Activated T-cell treated with anti-CD3 and anti-CD28 coated beads for 4 hours (primary cell): ENCODE measurements around the gene NPHP3.
"Not testable (repeated sequence)": the region's sequence is repeated elsewhere in the genome, so short reads cannot be mapped to it uniquely, and the experiment has no call there.

ENCODE experiments used
- DNase-seq: peaks from one replicate; pipeline ENCODE4 v3.0.0-alpha.2; 2020

Gene NPHP3, protein sequence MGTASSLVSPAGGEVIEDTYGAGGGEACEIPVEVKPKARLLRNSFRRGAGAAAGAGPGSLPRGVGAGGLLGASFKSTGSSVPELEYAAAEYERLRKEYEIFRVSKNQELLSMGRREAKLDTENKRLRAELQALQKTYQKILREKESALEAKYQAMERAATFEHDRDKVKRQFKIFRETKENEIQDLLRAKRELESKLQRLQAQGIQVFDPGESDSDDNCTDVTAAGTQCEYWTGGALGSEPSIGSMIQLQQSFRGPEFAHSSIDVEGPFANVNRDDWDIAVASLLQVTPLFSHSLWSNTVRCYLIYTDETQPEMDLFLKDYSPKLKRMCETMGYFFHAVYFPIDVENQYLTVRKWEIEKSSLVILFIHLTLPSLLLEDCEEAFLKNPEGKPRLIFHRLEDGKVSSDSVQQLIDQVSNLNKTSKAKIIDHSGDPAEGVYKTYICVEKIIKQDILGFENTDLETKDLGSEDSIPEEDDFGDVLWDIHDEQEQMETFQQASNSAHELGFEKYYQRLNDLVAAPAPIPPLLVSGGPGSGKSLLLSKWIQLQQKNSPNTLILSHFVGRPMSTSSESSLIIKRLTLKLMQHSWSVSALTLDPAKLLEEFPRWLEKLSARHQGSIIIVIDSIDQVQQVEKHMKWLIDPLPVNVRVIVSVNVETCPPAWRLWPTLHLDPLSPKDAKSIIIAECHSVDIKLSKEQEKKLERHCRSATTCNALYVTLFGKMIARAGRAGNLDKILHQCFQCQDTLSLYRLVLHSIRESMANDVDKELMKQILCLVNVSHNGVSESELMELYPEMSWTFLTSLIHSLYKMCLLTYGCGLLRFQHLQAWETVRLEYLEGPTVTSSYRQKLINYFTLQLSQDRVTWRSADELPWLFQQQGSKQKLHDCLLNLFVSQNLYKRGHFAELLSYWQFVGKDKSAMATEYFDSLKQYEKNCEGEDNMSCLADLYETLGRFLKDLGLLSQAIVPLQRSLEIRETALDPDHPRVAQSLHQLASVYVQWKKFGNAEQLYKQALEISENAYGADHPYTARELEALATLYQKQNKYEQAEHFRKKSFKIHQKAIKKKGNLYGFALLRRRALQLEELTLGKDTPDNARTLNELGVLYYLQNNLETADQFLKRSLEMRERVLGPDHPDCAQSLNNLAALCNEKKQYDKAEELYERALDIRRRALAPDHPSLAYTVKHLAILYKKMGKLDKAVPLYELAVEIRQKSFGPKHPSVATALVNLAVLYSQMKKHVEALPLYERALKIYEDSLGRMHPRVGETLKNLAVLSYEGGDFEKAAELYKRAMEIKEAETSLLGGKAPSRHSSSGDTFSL (N-terminal part only)

DNA sequence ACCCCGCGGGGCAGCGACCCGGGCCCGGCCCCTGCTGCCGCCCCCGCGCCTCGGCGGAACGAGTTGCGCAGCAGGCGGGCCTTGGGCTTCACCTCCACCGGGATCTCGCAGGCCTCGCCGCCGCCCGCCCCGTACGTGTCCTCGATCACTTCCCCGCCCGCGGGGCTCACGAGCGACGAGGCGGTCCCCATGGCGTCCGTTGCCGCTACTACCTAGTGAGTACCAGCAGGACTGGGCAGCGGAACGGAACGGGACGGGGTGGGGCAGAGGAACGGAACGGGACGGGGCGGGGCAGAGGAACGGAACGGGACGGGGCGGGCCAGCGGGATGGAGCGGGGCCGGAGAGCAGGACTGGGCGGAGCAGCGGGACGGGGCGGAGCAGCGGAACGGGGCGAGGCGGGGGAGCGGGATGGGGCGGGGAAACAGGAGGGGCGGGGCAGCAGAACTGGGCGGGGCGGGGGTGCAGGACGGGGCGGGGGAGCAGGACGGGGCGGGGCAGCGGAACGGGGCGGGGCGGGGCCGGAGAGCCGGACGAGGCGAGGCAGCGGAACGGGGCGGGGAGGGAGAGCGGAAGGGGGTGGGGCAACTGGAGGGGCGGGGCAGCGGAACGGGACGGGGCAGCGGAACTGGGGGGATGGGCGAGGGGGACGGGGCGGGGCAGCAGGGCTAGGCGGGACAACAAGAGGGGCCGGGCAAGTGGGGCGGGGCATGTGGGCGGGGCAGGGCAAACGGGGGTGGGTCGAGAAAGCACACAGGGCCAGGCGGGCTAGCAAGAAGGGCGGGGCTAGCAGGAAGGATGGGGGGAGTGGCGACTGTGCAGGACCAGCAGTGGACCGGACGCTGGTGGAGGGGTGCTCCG is at the start of gene NPHP3:
NPHP3 (minus strand) TSS at position 245 of the 859 bp plus-strand sequence; CDS start at position 191, 54 bp downstream.
- DNase-seq, result peak; percentile 98

DNA sequence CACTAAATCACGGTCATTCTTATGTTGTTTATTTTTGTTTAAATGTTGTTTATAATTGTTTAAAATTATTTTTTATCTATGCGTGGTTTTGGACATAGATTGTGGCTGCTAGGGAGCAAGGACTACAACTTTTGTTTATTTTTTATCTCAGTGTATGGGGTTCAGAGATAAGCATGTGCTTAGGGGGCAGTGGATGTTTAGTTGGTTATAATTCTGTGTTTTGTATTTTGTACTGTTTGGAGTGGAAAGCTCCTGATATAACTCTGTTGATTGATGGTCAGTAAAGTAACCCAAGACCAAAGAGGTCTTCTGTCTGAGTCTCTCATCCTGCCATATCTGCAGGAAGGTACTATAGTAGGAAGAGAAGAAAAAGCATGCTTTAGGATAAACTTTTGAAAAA is 36.5 kb upstream of the NPHP3 start:
- DNase-seq, result no peak

GRCh38 chr3:132756108-132756650 is 34.0 kb upstream of the NPHP3 start:
- no peak for DNase-seq

GRCh38 chr3:132753946-132754345 is 31.7 kb upstream of the NPHP3 start:
- no peak for DNase-seq

DNA sequence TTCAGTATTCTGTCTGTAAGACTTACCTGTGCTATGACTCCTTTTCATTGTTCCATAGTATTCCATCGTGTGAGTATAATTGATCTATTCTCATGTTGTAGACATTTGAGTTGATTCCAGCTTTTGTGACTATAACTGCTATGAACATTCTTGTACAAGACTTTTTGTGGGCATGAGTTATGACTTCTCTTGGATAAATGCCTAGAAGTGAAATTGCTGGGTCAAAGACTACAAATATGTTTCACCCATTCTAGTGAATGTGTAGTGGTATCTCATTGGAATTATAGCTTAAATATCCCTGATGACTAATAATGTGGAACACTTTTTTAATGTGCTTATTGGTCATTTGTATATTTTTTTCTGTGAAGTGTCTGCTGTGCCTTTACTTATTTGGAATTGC is 27.6 kb upstream of the NPHP3 start:
- DNase-seq, result no peak

GRCh38 chr3:132746720-132747119 is 24.5 kb upstream of the NPHP3 start:
- DNase-seq, result not testable (repeated sequence)

DNA sequence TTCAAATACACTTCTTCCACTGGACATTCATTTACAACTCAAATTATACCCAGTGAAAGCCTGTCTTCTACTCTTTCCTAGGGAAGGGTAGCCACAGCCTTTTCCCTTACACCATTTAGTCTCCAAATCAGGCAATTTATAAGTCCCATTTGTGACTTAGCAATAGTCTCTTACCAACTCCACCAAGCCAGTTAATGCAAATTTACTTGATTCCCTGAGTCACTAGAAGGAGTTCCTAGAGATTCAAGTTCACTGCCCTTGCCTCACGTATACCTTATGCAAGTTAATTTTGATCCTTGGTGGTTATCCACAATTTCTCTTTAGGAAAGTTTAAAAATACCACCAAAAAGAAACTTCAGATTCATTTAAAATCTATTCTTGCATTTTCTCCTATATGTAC is 16.1 kb upstream of the NPHP3 start:
- DNase-seq, result no peak

- no peak for DNase-seq
Observed at GRCh38 chr3:132735589-132735988, 13.4 kb upstream of the NPHP3 start.

DNA sequence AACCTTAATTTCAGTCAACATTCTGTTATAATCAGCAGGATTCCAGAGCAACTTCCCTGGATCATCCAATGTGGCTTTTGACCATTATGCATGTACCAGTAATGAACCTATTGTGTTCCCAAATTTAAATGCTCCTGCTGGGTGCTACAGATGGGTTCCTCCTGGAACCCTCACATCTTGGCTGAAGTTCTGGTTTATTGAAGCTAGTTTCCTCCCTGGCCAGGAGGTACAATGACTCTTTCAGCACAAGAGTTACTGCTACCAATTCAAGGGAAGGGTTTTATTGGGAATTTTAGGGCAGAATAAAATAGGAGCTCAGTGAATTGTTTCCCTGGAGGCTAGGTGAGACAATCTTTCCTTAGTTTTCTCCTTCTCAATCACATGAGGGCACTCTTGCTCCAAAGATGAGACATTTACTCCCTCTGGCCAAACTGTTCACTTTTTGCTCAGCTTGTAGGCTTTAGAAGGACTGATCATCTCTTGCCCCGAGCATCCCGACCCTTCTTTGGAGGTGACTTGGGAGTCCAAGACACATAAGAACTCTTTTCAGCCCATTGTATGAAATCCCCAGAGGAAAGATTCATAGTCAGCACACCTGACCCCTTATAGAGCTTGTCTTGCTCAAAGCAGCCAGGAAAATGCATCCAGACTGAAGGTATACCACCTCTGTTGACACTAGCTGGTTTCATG is 8.8 kb upstream of the NPHP3 start:
- no peak for DNase-seq

DNA sequence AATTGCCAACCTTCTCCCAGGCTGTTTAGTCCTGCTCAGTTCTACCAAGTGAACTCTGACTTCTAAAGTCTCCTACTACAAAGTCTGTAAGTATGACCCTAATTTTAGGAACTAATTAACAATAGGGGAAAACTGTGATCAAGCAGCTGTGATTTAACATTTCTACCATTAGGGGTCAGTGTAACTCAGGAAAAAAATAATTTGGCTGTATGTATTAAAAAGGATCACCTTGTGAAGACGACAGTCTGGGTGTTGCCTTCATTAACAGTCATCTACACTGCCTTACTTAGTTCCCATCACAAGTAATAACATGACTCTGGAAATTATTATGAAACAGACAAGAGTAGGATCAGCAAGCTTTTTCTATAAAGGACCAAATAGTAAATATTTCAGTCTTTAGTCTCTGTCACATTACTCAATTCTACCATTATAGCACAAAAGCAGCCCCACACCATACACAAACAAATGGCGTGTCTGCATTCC is 4.2 kb upstream of the NPHP3 start:
- DNase-seq, result no peak

GRCh38 chr3:132723024-132723950 is 1.1 kb upstream of the NPHP3 start:
- DNase-seq, result no peak

GRCh38 chr3:132721479-132722164 is 587 bp downstream of the NPHP3 start:
- peak; percentile 13 for DNase-seq

GRCh38 chr3:132720228-132720627 is 2.0 kb downstream of the NPHP3 start:
- DNase-seq, result no peak

DNA sequence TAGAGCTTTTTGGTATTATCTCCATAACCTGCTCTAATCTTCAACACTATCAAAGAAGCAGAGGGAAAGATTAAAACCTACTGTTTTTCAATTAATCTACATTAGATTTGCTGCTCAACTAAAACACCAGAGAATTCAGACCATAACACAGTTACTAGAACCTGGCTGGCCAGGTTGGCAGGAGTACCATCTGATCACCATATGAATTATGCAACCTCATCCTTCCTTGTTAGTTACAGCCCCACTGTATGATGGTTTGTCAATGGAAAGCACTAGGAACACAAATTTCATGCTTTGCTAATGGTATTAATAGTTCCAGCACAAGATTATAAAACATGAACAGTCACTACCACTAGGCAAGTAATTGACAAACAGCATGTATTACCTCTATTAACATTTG is 5.8 kb downstream of the NPHP3 start:
- no peak for DNase-seq

DNA sequence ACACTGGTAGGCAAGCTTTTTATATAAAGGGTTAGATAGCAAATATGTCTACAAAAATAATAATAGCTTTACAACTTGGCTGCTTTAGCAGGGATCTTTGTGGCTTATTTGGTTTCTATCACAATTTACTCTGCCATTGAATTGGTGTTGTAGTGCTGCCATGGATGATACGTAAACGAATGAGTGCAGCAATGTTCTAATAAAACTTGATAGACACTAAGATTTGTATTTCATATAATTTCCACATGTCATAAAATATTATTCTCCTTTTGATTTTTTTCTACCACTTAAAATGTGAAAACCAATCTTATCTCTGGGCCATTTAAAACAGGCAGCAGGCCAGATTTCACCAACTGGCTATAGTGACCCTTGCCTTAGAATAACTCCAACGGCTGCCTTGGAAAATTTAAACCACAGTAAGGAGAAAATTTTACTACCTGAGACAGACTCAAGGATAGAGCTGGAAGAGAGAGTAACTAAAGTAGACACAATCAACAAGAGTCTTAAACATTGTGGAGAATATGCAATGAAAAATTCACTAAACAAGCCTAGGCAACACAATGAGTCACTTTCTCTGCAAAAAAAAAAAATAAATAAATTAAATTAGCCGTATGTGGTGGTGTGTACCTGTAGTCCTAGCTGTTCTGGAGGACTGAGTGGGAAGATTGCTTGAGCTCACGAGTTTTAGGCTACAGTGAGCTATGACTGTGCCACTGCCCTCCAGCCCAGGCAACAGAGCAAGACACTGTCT is 8.1 kb downstream of the NPHP3 start:
- no peak for DNase-seq

DNA sequence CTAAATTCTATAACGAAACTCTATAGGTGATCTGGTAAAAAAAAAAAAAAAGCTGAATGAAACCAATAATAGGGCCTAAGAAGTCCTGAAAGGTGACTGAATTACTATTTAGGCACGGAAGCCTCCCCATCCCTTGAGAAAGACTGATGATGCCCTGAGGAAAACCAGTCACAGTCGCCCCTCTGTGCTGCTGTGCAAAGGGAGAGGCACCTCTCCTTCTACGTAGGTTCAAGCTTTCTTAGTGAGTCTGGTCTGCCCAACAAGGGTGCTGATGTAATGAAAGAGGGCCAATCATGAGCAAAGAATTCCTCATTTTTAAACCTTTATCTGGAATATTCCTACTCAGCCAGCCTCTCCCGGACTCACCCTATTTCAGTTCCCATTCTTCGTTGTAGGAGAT is 11.9 kb downstream of the NPHP3 start:
- DNase-seq, result no peak

DNA sequence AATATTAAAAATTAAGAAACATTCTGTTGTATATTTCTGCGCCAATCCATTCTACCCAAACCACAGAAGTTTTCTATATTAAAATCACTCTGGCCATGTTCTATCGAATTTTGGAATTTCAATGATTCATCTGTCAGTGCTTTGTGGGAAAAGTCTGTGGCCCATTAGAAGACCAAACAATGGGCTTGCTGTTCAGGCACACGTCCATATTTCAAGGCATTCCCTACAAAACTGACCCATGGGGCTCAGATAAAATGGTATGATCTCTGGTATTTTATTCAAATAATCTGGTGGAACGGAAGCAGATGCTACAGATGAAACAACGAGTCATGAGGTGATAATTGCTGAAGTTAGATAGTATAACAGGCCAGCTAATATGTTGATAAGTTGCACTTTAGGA is 12.4 kb downstream of the NPHP3 start:
- no peak for DNase-seq

- DNase-seq, result no peak
Observed at GRCh38 chr3:132703733-132704132, 18.5 kb downstream of the NPHP3 start.
